Mucosa of rectum (tissue), 2 donors: ENCODE results near the gene TBC1D22A.

ENCODE experiments used
- H3K27ac ChIP-seq, 2 donors: one replicate each; pipeline ENCODE4 v1.7.0; 2013; ENCODE audit warnings: inconsistent platforms in 2 of 2, low read depth in 2 of 2, low read length in 2 of 2
- H3K27me3 ChIP-seq, 2 donors: one replicate each; pipeline ENCODE4 v1.7.0; 2013; ENCODE audit warnings: low read length in 2 of 2; ENCODE audit not compliant: control insufficient read depth in 2 of 2, insufficient read depth in 2 of 2
- H3K36me3 ChIP-seq, 2 donors: one replicate each; pipeline ENCODE4 v1.7.0; 2013; ENCODE audit warnings: low read length in 2 of 2; ENCODE audit not compliant: control insufficient read depth in 2 of 2, insufficient read depth in 2 of 2
- H3K4me1 ChIP-seq, 2 donors: one replicate each; pipeline ENCODE4 v1.7.0; 2013; ENCODE audit warnings: low read length in 2 of 2, mild to moderate bottlenecking in 1 of 2; ENCODE audit not compliant: control insufficient read depth in 2 of 2, insufficient read depth in 2 of 2
- H3K4me3 ChIP-seq, 2 donors: one replicate each; pipeline ENCODE4 v1.7.0; 2013; ENCODE audit warnings: low read length in 2 of 2
- H3K9ac ChIP-seq, 2 donors: one replicate each; pipeline ENCODE4 v1.7.0; 2013; ENCODE audit warnings: low read length in 2 of 2, low read depth in 1 of 2, mild to moderate bottlenecking in 1 of 2
- H3K9me3 ChIP-seq, 2 donors: one replicate each; pipeline ENCODE4 v1.7.0; 2013; ENCODE audit warnings: low read length in 2 of 2; ENCODE audit not compliant: control insufficient read depth in 2 of 2
- donor health status: healthy.
- donor health status: Normal muscosa, but diverticular disease.

TBC1D22A gene

GRCh38 chr22:46854125-46854870 is 91.8 kb downstream of the TBC1D22A start:
- Histone ChIP-seq H3K27ac (no peak overlapping the region), H3K9ac (no peak overlapping the region), H3K4me3 (no peak overlapping the region)

GRCh38 chr22:46855681-46856080 is 93.2 kb downstream of the TBC1D22A start:
- Histone ChIP-seq H3K9me3 (no peaks in the 10 kb centered on the region), H3K4me3 (no peak overlapping the region), H3K27ac (no peak overlapping the region), H3K36me3 (peaks cover 3 to 16% of the 10 kb centered on the region in 2 donors), H3K9ac (no peak overlapping the region), H3K4me1 (no peaks in the 10 kb centered on the region), H3K27me3 (no peaks in the 10 kb centered on the region)

More at GRCh38 chr22:46854125-46854870, 91.8 kb downstream of the TBC1D22A start:
- Histone ChIP-seq H3K27me3 (no peaks in the 10 kb centered on the region), H3K4me1 (no peaks in the 10 kb centered on the region), H3K9me3 (no peaks in the 10 kb centered on the region), H3K36me3 (peaks cover 12 to 22% of the 10 kb centered on the region in 2 donors)

- Histone ChIP-seq H3K27me3 (no peaks in the 10 kb centered on the region), H3K9ac (no peak overlapping the region), H3K27ac (no peak overlapping the region), H3K36me3 (peaks cover 0 to 11% of the 10 kb centered on the region in 2 donors), H3K4me3 (no peak overlapping the region), H3K4me1 (no peaks in the 10 kb centered on the region), H3K9me3 (no peaks in the 10 kb centered on the region)
Observed at GRCh38 chr22:46856661-46857060, 94.2 kb downstream of the TBC1D22A start.

GRCh38 chr22:46857142-46857884 is 94.9 kb downstream of the TBC1D22A start:
- H3K4me3 ChIP-seq, result no peak overlapping the region
- H3K36me3 ChIP-seq, result peaks cover 0 to 10% of the 10 kb centered on the region in 2 donors
- H3K27me3 ChIP-seq, result no peaks in the 10 kb centered on the region
- H3K27ac ChIP-seq, result no peak overlapping the region
- H3K4me1 ChIP-seq, result no peaks in the 10 kb centered on the region
- no peak overlapping the region for H3K9ac ChIP-seq
- H3K9me3 ChIP-seq, result no peaks in the 10 kb centered on the region

GRCh38 chr22:46857885-46858143 is 95.4 kb downstream of the TBC1D22A start:
- no peak overlapping the region for H3K27ac ChIP-seq
- H3K27me3 ChIP-seq, result no peaks in the 10 kb centered on the region
- no peak overlapping the region for H3K9ac ChIP-seq
- H3K36me3 ChIP-seq, result peaks cover 0 to 5% of the 10 kb centered on the region in 2 donors
- no peaks in the 10 kb centered on the region for H3K4me1 ChIP-seq
- no peaks in the 10 kb centered on the region for H3K9me3 ChIP-seq
- no peak overlapping the region for H3K4me3 ChIP-seq

GRCh38 chr22:46858181-46858771 is 95.8 kb downstream of the TBC1D22A start:
- H3K4me1 ChIP-seq, result no peaks in the 10 kb centered on the region
- H3K4me3 ChIP-seq, result no peak overlapping the region
- no peak overlapping the region for H3K9ac ChIP-seq
- no peaks in the 10 kb centered on the region for H3K27me3 ChIP-seq
- peaks cover 0 to 5% of the 10 kb centered on the region in 2 donors for H3K36me3 ChIP-seq
- H3K27ac ChIP-seq, result no peak overlapping the region
- H3K9me3 ChIP-seq, result no peaks in the 10 kb centered on the region

GRCh38 chr22:46860562-46860961 is 98.1 kb downstream of the TBC1D22A start:
- H3K36me3 ChIP-seq, result peaks cover 0 to 1% of the 10 kb centered on the region in 2 donors
- no peak overlapping the region for H3K4me3 ChIP-seq
- no peak overlapping the region for H3K9ac ChIP-seq
- no peaks in the 10 kb centered on the region for H3K9me3 ChIP-seq
- no peak overlapping the region for H3K27ac ChIP-seq
- H3K27me3 ChIP-seq, result no peaks in the 10 kb centered on the region
- peaks cover 7 to 11% of the 10 kb centered on the region in 2 donors for H3K4me1 ChIP-seq

GRCh38 chr22:46861468-46862367 is 99.3 kb downstream of the TBC1D22A start:
- H3K27me3 ChIP-seq, result no peaks in the 10 kb centered on the region
- H3K4me3 ChIP-seq, result no peak overlapping the region
- H3K9ac ChIP-seq, result no peak overlapping the region
- H3K4me1 ChIP-seq, result peaks cover 7 to 11% of the 10 kb centered on the region in 2 donors
- no peaks in the 10 kb centered on the region for H3K36me3 ChIP-seq
- no peak overlapping the region for H3K27ac ChIP-seq
- no peaks in the 10 kb centered on the region for H3K9me3 ChIP-seq

- no peak overlapping the region for H3K27ac ChIP-seq
- H3K4me1 ChIP-seq, result peaks cover 7 to 11% of the 10 kb centered on the region in 2 donors
- no peaks in the 10 kb centered on the region for H3K36me3 ChIP-seq
- no peak overlapping the region for H3K9ac ChIP-seq
- H3K27me3 ChIP-seq, result no peaks in the 10 kb centered on the region
- no peak overlapping the region for H3K4me3 ChIP-seq
- H3K9me3 ChIP-seq, result no peaks in the 10 kb centered on the region
Observed at GRCh38 chr22:46862418-46863324, 100.2 kb downstream of the TBC1D22A start.
